Activated T-cell treated with anti-CD3 and anti-CD28 coated beads for 48 hours (primary cell): ENCODE measurements around the gene FBXO17.
"Not testable (repeated sequence)": the region's sequence is repeated elsewhere in the genome, so short reads cannot be mapped to it uniquely, and the experiment has no call there.

Source experiments
- DNase-seq: peaks from one replicate; pipeline ENCODE4 v3.0.0-alpha.2; 2020; ENCODE audit warnings: low read depth

FBXO17 gene

GRCh38 chr19:38975214-38975860 is at the start of gene FBXO17:
FBXO17 (minus strand) TSS chr19:38975742; CDS start chr19:38950319, 25,423 bp downstream.
- DNase-seq = no peak

GRCh38 chr19:39024875-39025641 is 49.5 kb upstream of the FBXO17 start:
- DNase-seq = no peak

- no peak for DNase-seq
Observed at GRCh38 chr19:39021063-39021462, 45.5 kb upstream of the FBXO17 start.

- DNase-seq = no peak
Observed at GRCh38 chr19:39017646-39018045, 42.1 kb upstream of the FBXO17 start.

DNA sequence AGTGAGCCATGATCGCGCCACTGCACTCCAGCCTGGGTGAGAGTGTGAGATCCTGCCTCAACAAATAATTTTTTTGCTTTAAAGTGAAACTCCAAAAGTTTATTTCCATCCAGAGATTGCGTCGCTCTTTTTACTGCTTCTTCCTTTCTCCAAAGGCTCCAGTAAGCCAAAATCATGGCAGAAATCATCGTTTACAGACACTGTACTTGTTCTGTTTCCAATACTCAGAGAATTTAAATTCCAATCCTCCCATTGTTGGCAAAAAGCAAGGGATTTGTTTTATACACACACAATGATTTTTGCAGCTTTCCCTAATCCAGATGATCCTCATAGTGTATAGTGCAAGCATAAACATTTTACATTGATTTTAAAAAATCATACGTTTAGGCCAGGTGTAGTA is 41.5 kb upstream of the FBXO17 start:
- DNase-seq = no peak

DNA sequence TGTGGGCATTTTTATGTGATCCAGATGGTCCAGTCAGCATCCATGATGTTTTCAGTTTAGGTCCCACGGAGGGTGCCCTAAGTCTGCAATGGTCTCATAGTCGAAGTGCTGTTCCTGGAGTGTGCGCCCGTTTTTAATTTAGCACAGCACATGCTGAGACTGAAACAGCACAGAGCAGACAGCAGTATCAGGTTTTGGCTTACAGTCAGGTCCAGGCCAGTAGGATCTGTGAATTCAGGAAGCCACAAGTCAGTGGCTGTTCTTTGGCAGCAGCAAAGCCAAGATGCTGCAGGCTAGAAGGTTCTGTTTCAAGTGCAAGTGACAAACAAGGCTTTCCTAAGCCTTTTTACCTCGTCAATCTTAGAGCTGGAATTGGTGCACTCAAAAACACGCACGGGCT is 38.5 kb upstream of the FBXO17 start:
- DNase-seq = no peak

DNA sequence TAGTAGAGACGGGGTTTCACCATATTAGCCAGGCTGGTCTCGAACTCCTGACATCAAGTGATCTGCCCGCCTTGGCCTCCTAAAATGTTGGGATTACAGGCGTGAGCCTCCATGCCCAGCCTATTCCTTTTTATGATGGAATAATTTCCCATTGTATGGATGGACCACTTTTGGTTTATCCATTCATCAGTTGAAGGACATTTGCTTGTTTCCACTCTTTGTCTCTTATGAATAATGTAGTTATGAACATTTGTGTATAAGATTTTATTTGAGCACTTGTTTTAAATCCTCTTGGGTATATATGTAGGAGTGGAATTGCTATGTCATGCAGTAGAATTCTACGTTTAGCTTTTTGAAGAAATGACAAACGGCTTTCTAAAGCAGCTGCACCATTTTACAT is 33.5 kb upstream of the FBXO17 start:
- DNase-seq = no peak

- DNase-seq = no peak
Observed at GRCh38 chr19:39008137-39008536, 32.6 kb upstream of the FBXO17 start.

- DNase-seq = no peak
Observed at GRCh38 chr19:39007096-39007495, 31.6 kb upstream of the FBXO17 start.

GRCh38 chr19:39004403-39004802 is 28.9 kb upstream of the FBXO17 start:
- no peak for DNase-seq

GRCh38 chr19:39003796-39004195 is 28.3 kb upstream of the FBXO17 start:
- no peak for DNase-seq

DNA sequence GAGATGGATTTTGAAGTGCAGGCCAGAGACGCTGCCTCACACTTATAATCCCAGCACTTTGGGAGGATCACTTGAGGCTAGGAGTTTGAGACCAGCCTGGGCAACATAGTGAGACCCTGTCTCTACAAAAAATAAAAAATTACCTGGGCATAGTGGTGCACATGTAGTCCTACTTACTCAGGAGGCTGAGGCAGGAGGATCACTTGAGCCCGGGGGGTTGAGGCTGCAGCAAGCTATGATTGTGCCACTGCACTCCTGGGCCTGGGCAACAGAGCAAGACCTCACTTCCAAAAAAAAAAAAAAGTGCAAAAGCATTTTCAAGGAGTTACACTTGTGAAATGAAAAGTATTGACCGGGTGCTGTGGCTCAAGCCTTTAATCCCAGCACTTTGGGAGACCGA is 27.6 kb upstream of the FBXO17 start:
- no peak for DNase-seq

DNA sequence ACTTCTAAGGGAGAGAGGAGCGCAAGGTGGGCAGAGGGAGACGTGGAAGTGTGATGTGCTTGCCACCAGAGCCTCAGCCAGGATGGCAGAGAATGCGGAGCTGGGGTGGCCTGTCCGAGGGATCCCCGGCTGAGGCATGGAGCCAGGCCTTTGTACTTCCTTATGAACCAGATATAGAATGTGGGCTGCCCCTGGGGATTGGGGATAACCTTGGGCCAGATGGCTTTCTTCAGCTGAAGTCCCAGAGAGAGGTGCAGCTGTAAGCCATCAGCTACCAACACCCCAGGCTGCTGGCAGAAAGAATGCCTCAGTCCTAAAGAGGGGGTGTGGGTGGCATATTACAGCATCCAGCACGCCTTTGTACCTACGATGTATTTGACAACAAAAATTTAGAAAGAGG is 25.5 kb upstream of the FBXO17 start:
- DNase-seq = no peak

DNA sequence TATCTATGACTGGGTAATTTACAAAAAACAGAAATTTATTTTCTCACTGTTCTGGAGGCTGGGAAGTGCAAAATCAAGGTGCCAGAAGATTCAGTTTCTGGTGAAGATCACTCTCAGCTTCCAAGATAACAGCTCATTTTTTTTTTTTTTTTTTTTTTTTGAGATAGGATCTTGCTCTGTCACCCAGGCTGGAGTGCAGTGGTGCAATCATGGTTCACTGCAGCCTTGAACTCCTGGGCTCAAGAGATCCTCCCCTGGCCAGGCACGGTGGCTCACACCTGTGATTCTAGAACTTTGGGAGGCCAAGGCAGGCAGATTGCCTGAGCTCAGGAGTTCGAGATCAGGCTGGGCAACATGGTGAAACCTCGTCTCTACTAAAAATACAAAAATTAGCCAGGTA is 22.0 kb upstream of the FBXO17 start:
- not testable (repeated sequence) for DNase-seq

GRCh38 chr19:38993271-38993670 is 17.7 kb upstream of the FBXO17 start:
- DNase-seq = no peak

DNA sequence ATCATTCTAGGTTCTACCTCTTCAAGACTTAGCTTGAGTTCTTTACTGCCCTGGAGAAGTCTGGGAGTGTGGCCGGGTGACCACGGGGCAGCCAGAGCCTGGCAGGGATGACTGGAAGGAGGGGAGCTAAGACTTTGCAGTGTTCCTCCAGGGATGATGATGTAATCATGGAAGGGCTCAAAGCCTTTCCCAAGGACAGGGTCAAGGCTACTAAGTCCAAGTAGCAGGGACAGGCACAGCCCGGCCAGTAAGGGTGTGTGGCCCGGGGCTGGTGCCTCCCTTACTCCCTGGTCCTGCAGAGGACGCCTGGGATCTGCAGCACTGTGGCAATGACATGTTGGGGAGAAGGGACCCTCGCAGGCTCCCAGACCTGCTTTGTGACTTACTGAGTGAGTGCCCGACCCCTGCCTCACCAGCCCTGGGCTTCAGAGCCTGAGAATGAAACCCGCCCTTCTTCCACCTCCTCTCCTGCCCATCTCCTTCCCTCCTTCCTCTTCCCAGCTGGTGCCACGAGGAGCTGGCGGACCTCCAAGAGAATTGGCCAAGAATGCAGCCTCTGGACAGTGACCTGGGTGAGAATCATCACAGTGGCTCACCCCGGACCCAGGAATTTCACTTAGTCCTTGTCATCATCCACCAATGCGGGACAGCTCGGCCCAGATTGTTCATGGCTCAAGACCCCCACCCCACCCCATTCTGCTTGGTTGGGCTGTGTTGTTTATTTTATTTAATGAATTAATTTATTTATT is 15.6 kb upstream of the FBXO17 start:
- DNase-seq = no peak

- not testable (repeated sequence) for DNase-seq
Observed at GRCh38 chr19:38989614-38990013, 14.1 kb upstream of the FBXO17 start.

- DNase-seq = no peak
Observed at GRCh38 chr19:38989066-38989605, 13.6 kb upstream of the FBXO17 start.

DNA sequence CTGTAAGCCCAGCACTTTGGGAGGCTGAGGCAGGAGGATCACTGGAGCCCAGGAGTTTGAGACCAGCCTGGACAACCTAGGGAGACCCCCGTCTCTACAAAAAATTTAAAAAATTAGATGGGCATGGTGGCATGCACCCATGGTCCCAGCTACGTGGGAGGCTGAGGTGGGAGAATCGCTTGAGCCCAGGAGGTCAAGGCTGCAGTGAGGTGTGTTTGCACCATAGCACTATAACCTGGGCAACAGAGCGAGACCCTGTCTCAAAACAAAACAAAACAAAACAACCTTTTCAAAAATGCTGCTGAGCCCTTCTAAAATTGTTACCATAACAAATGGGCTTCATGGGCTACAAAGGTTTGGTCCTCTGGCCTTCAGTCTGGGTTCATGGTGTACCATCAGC is 13.1 kb upstream of the FBXO17 start:
- not testable (repeated sequence) for DNase-seq

GRCh38 chr19:38987745-38988144 is 12.2 kb upstream of the FBXO17 start:
- not testable (repeated sequence) for DNase-seq

DNA sequence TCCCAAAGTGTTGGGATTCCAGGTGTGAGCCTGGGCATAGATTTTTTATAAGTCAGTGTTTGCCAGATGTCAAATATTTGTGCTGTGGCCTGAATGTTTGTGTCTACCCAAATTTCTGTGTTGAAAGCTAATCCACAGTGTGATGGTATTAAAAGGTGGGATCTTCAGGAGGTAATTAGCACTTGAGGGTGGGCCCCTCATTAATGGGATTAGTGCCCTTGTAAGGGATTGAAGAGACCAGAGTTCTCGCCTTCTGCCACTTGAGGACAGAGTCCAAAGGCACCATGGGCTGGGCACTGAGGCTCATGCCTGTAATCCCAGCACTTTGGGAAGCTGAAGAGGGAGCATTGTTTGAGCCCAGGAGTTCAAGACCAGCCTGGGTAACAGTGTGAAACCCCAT is 9.7 kb upstream of the FBXO17 start:
- no peak for DNase-seq

DNA sequence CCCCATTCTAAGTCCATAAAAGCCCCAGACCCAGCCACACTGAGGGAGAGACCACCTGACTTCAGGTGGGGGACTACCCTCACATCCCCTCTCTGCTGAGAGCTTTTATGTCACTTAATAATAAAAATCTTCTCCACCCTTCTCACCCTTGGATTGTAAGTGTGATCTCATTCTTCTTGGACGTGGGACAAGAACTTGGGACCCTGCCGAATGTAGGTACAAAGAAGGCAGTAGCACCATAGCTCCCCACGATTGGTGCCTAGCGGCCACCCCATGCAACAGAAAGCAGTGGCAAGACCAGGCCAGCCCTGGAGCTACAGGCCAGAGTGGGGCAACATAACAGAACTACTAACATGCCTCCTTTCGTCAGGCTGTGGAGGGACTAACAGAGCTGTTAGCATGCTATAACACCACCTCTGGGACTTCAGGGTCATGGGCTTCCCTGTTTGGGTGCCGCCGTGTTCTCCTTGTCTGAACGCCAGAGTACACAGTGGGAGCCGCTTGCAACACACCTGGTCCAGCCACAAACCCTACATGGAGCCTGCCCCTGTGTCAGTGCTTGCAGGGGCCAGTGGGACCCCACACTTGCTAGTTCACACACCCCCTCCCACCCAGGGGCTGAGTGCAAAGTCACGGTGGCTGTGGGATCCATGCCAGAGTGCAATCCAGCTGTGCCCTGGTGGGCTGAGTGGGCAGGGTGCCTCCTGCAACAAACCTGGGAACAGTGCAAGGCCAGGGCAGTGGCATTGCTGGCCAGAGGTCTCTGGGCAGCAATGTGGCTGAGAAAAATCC is 5.2 kb upstream of the FBXO17 start:
- DNase-seq = no peak
